HEK293T (cell line): ENCODE measurements around the gene CLINT1.

Source experiments
- CTCF ChIA-PET: fragments of 350-600 bp; formaldehyde crosslinking; extraction: SDS; loops from one replicate; lab custom pipeline; 2021; ENCODE audit warnings: antibody characterized with exemption, inconsistent platforms; lab: Yijun Ruan, JAX
- POLR2A ChIA-PET: fragments of 350-600 bp; formaldehyde crosslinking; extraction: SDS; loops from one replicate; lab custom pipeline; 2020; ENCODE audit warnings: antibody characterized with exemption, inconsistent platforms; lab: Yijun Ruan, JAX
- DNase-seq: peaks from one replicate; pipeline ENCODE4 v3.0.0; 2012; ENCODE audit warnings: mixed read lengths; ENCODE audit errors: extremely low spot score
- ARNT ChIP-seq: fragments of 450-650 bp; IDR thresholded peaks from 2 replicates; pipeline ENCODE4 v1.6.1; 2017; ENCODE audit warnings: mild to moderate bottlenecking
- BHLHE40 ChIP-seq: fragments of 450-650 bp; IDR thresholded peaks from 2 replicates; pipeline ENCODE4 v1.6.1; 2016; ENCODE audit warnings: mild to moderate bottlenecking, moderate library complexity, borderline replicate concordance
- CTBP1 ChIP-seq: fragments of 450-650 bp; IDR thresholded peaks from 2 replicates; pipeline ENCODE4 v1.6.1; 2016; ENCODE audit warnings: borderline replicate concordance
- ELF4 ChIP-seq: fragments of 450-650 bp; IDR thresholded peaks from 2 replicates; pipeline ENCODE4 v1.6.1; 2017; ENCODE audit warnings: antibody characterized with exemption
- FOXA1 ChIP-seq: fragments of 450-650 bp; IDR thresholded peaks from 2 replicates; pipeline ENCODE4 v1.6.1; 2016; ENCODE audit warnings: mild to moderate bottlenecking
- FOXK2 ChIP-seq: fragments of 450-650 bp; IDR thresholded peaks from 2 replicates; pipeline ENCODE4 v1.6.1; 2016; ENCODE audit warnings: mild to moderate bottlenecking
- FOXM1 ChIP-seq: fragments of 450-650 bp; IDR thresholded peaks from 2 replicates; pipeline ENCODE4 v1.6.1; 2017; ENCODE audit warnings: mild to moderate bottlenecking, borderline replicate concordance
- HDGF ChIP-seq: fragments of 450-650 bp; IDR thresholded peaks from 2 replicates; pipeline ENCODE4 v1.6.1; 2017; ENCODE audit warnings: antibody characterized with exemption, borderline replicate concordance
- L3MBTL2 ChIP-seq: fragments of 450-650 bp; conservative IDR thresholded peaks from 2 replicates; pipeline ENCODE4 v1.6.1; 2016; ENCODE audit warnings: mild to moderate bottlenecking
- LEF1 ChIP-seq: fragments of 450-650 bp; IDR thresholded peaks from 2 replicates; pipeline ENCODE4 v1.6.1; 2017; ENCODE audit warnings: mild to moderate bottlenecking, borderline replicate concordance
- NFRKB ChIP-seq: fragments of 450-650 bp; IDR thresholded peaks from 2 replicates; pipeline ENCODE4 v1.6.1; 2016; ENCODE audit warnings: mild to moderate bottlenecking, moderate library complexity
- SP1 ChIP-seq: fragments of 450-650 bp; IDR thresholded peaks from 2 replicates; pipeline ENCODE4 v1.6.1; 2017
- SUZ12 ChIP-seq: fragments of 450-650 bp; IDR thresholded peaks from 2 replicates; pipeline ENCODE4 v1.6.1; 2016; ENCODE audit warnings: mild to moderate bottlenecking
- TARDBP ChIP-seq: fragments of 450-650 bp; IDR thresholded peaks from 2 replicates; pipeline ENCODE4 v1.6.1; 2016
- ZNF384 ChIP-seq: fragments of 450-650 bp; IDR thresholded peaks from 2 replicates; pipeline ENCODE4 v1.6.1; 2016
- TF ChIP-seq, protein P1 (sequence below): fragments of 450-650 bp; IDR thresholded peaks from 2 replicates; pipeline ENCODE4 v1.6.1; 2016

Gene CLINT1

GRCh38 chr5:157750320-157750719 is 108.6 kb downstream of the CLINT1 start:
- DNase-seq: no peak
- ChIA-PET POLR2A (no interaction called here), CTCF (interaction anchor here (0.7 kb wide), 1 partner anchor 484 kb away, joined by 3 read pairs; no protein-coding TSS in a partner anchor)
- TF ChIP-seq TARDBP (no peak), FOXA1 (no peak), CTBP1 (no peak)

DNA sequence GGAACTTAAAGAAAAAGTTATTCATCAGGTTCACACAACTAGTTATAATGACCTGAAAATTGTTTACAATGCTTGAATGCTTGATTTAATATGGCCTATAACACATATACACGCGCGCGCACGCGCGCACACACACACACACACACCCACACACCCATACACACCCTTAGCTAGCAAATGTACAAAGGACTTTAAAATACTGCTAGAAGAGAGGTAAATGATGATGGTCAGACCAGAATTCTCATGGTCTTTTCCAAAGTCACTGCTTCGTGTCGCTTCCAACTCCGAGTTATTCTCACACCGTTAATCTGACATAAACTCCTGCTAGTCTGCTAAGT is 109.5 kb downstream of the CLINT1 start:
- ChIA-PET CTCF (no interaction called here), POLR2A (no interaction called here)
- no peak for TF ChIP-seq SUZ12
- no peak for TF ChIP-seq FOXA1
- TF ChIP-seq NFRKB: no peak
- no peak for TF ChIP-seq LEF1
- no peak for TF ChIP-seq ELF4
- TF ChIP-seq BHLHE40: no peak
- TF ChIP-seq ARNT: no peak
- TF ChIP-seq FOXK2: no peak
- TF ChIP-seq HDGF: no peak
- no peak for TF ChIP-seq ZNF384
- TF ChIP-seq SP1: no peak
- DNase-seq: no peak

DNA sequence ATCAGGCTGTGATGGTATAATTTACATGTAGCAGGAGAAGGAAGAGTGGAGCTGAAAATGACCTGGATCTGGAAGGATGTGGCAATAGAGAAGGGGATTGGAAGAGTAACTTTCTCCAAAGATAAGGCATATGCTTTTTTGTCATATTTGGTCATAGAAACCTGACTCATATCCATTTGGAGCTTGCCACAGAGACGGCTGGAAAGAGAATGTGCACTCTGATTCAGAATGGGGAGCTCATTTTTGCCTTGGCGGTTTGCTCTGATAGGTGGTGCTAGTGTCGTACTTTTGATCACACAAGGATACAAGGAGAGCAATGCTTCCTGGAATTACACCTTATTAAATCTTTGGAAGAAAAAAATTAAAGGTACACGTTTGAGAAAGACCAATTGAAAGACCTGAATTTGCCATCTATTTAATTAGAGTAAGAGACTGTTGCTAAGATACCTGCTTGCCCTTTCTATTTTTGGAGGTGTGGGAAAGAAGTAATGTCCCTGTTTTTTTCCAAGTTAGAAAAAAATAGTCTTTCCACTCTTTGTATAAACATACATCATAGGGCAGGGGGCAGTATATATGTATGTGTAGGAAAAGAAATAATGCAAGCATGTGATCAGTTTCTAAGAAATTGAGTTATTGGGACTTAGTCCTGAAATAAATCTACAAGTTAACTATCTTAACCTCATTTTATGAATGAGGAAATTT is 110.0 kb downstream of the CLINT1 start:
- TF ChIP-seq ELF4 (no peak), SP1 (no peak), CTBP1 (no peak), FOXA1 (no peak), L3MBTL2 (no peak), FOXM1 (no peak), SUZ12 (no peak), TARDBP (no peak), HDGF (no peak), NFRKB (no peak), FOXK2 (no peak), ZNF384 (no peak), ARNT (no peak), BHLHE40 (no peak), LEF1 (no peak)
- TF ChIP-seq, protein P1, sequence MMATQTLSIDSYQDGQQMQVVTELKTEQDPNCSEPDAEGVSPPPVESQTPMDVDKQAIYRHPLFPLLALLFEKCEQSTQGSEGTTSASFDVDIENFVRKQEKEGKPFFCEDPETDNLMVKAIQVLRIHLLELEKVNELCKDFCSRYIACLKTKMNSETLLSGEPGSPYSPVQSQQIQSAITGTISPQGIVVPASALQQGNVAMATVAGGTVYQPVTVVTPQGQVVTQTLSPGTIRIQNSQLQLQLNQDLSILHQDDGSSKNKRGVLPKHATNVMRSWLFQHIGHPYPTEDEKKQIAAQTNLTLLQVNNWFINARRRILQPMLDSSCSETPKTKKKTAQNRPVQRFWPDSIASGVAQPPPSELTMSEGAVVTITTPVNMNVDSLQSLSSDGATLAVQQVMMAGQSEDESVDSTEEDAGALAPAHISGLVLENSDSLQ: no peak
- ChIA-PET POLR2A (no interaction called here), CTCF (interaction anchor here (0.6 kb wide), 1 partner anchor 643 kb away, joined by 3 read pairs; no protein-coding TSS in a partner anchor)
- DNase-seq: no peak

GRCh38 chr5:157747766-157748700 is 110.9 kb downstream of the CLINT1 start:
- no peak for TF ChIP-seq L3MBTL2
- no peak for TF ChIP-seq NFRKB
- ChIA-PET CTCF (interaction anchor here (0.6 kb wide), 2 partner anchors 12 to 644 kb away, joined by 3 to 4 read pairs; no protein-coding TSS in a partner anchor), POLR2A (no interaction called here)
- DNase-seq: no peak

DNA sequence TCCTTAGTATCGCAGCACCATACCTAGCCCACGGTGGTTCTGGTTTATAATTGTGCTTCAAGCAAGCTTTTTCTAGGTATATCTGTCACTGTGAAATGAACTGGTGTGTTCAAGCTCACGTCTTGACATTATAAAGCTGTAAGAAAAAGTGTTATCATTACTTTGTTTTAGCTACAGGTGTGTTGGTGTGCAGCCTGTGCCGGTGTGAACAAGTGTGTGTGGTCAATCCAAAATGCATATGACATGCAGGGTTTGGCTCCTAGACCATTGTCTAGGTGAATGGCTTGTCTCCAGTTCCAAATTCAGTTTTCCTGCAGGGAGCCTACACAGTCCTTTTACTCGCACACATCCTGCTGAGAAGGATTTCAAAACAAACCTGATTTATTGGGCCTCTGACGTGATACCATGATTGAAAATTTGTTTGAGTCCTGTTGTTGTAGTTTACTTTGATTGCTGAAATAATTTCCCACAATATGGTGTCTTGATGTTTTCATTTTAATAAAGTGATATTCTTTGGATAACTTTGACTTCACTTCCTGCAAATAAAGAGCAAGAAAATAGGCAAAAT is 111.7 kb downstream of the CLINT1 start:
- no peak for DNase-seq
- TF ChIP-seq ELF4 (no peak), L3MBTL2 (no peak), FOXM1 (no peak), BHLHE40 (no peak)
- TF ChIP-seq, protein P1: peak; percentile 86
- CTCF ChIA-PET: no interaction called here
- POLR2A ChIA-PET: no interaction called here

- no peak for DNase-seq
- CTCF ChIA-PET: interaction anchor here (0.6 kb wide), 1 partner anchor 1388 kb away, joined by 4 read pairs; no protein-coding TSS in a partner anchor
- no peak for TF ChIP-seq SUZ12
- TF ChIP-seq L3MBTL2: no peak
- no peak for TF ChIP-seq NFRKB
- TF ChIP-seq ARNT: no peak
- no peak for TF ChIP-seq TARDBP
- TF ChIP-seq FOXK2: no peak
- TF ChIP-seq CTBP1: no peak
- TF ChIP-seq SP1: no peak
- TF ChIP-seq ELF4: no peak
- TF ChIP-seq FOXM1: no peak
- TF ChIP-seq FOXA1: no peak
- no peak for TF ChIP-seq ZNF384
- TF ChIP-seq, protein P1: no peak
- no peak for TF ChIP-seq BHLHE40
- no peak for TF ChIP-seq LEF1
- no peak for TF ChIP-seq HDGF
- POLR2A ChIA-PET: no interaction called here
Measured at GRCh38 chr5:157745041-157745456, 113.9 kb downstream of the CLINT1 start.
